ENCODE results near the gene ERBB4.
"Not testable (repeated sequence)": the region's sequence is repeated elsewhere in the genome, so short reads cannot be mapped to it uniquely, and the experiment has no call there.

DNA sequence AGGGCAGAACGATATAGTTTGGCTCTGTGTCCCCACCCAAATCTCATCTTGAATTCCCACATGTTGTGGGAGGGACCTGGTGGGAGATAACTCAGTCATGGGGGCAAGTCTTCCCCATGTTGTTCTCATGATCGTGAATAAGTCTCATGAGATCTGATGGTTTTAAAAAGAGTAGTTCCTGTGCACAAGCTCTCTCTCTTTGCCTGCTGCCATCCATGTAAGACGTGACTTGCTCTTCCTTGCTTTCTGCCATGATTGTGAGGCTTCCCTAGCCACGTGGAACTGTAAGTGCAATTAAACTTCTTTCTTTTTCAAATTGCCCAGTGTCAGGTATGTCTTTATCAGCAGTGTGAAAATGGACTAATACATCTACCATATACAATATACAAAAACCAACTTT lies 76.9 kb downstream of the ERBB4 start:
- TF ChIP-seq, protein P1, sequence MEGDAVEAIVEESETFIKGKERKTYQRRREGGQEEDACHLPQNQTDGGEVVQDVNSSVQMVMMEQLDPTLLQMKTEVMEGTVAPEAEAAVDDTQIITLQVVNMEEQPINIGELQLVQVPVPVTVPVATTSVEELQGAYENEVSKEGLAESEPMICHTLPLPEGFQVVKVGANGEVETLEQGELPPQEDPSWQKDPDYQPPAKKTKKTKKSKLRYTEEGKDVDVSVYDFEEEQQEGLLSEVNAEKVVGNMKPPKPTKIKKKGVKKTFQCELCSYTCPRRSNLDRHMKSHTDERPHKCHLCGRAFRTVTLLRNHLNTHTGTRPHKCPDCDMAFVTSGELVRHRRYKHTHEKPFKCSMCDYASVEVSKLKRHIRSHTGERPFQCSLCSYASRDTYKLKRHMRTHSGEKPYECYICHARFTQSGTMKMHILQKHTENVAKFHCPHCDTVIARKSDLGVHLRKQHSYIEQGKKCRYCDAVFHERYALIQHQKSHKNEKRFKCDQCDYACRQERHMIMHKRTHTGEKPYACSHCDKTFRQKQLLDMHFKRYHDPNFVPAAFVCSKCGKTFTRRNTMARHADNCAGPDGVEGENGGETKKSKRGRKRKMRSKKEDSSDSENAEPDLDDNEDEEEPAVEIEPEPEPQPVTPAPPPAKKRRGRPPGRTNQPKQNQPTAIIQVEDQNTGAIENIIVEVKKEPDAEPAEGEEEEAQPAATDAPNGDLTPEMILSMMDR (IDR thresholded peaks at IDR 0.05): not testable (repeated sequence)
- TF ChIP-seq PHF8 (IDR thresholded peaks at IDR 0.05; ENCODE audit: borderline replicate concordance, low read depth); CEBPB (IDR thresholded peaks at IDR 0.05); POLR2A (IDR thresholded peaks at IDR 0.05; ENCODE audit: low read length); MAZ (IDR thresholded peaks at IDR 0.05; ENCODE audit: borderline replicate concordance, low read depth, low read length); SMC3 (IDR thresholded peaks at IDR 0.05); KDM1A (IDR thresholded peaks at IDR 0.05; ENCODE audit: low read depth); CHD2 (IDR thresholded peaks at IDR 0.05; ENCODE audit: low read length, partially characterized antibody); NR3C1 (IDR thresholded peaks at IDR 0.05); FOSB (CRISPR knock-in tag; IDR thresholded peaks at IDR 0.05): not testable (repeated sequence)
- TF ChIP-seq, protein P2, sequence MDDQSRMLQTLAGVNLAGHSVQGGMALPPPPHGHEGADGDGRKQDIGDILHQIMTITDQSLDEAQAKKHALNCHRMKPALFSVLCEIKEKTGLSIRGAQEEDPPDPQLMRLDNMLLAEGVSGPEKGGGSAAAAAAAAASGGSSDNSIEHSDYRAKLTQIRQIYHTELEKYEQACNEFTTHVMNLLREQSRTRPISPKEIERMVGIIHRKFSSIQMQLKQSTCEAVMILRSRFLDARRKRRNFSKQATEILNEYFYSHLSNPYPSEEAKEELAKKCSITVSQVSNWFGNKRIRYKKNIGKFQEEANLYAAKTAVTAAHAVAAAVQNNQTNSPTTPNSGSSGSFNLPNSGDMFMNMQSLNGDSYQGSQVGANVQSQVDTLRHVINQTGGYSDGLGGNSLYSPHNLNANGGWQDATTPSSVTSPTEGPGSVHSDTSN (IDR thresholded peaks at IDR 0.05): not testable (repeated sequence)
- TF ChIP-seq, protein P3, sequence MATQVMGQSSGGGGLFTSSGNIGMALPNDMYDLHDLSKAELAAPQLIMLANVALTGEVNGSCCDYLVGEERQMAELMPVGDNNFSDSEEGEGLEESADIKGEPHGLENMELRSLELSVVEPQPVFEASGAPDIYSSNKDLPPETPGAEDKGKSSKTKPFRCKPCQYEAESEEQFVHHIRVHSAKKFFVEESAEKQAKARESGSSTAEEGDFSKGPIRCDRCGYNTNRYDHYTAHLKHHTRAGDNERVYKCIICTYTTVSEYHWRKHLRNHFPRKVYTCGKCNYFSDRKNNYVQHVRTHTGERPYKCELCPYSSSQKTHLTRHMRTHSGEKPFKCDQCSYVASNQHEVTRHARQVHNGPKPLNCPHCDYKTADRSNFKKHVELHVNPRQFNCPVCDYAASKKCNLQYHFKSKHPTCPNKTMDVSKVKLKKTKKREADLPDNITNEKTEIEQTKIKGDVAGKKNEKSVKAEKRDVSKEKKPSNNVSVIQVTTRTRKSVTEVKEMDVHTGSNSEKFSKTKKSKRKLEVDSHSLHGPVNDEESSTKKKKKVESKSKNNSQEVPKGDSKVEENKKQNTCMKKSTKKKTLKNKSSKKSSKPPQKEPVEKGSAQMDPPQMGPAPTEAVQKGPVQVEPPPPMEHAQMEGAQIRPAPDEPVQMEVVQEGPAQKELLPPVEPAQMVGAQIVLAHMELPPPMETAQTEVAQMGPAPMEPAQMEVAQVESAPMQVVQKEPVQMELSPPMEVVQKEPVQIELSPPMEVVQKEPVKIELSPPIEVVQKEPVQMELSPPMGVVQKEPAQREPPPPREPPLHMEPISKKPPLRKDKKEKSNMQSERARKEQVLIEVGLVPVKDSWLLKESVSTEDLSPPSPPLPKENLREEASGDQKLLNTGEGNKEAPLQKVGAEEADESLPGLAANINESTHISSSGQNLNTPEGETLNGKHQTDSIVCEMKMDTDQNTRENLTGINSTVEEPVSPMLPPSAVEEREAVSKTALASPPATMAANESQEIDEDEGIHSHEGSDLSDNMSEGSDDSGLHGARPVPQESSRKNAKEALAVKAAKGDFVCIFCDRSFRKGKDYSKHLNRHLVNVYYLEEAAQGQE (IDR thresholded peaks at IDR 0.05): not testable (repeated sequence)
- TF ChIP-seq, protein P4, sequence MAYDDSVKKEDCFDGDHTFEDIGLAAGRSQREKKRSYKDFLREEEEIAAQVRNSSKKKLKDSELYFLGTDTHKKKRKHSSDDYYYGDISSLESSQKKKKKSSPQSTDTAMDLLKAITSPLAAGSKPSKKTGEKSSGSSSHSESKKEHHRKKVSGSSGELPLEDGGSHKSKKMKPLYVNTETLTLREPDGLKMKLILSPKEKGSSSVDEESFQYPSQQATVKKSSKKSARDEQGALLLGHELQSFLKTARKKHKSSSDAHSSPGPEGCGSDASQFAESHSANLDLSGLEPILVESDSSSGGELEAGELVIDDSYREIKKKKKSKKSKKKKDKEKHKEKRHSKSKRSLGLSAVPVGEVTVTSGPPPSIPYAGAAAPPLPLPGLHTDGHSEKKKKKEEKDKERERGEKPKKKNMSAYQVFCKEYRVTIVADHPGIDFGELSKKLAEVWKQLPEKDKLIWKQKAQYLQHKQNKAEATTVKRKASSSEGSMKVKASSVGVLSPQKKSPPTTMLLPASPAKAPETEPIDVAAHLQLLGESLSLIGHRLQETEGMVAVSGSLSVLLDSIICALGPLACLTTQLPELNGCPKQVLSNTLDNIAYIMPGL (CRISPR knock-in tag; IDR thresholded peaks at IDR 0.05; ENCODE audit: borderline replicate concordance): not testable (repeated sequence)
